Vagina (tissue), 2 donors: Measurements from ENCODE around the gene ERC2.

Source experiments
- POLR2A ChIP-seq, 2 donors: fragments of 450-650 bp; IDR thresholded peaks; one replicate each; pipeline ENCODE4 v1.6.1; 2017; ENCODE audit warnings: antibody characterized with exemption in 2 of 2, mild to moderate bottlenecking in 2 of 2, moderate library complexity in 2 of 2
- POLR2AphosphoS5 ChIP-seq, 2 donors: sonication (generic); formaldehyde crosslinking; IDR thresholded peaks; one replicate each; pipeline ENCODE4 v1.9.0; 2017; ENCODE audit warnings: antibody characterized with exemption in 2 of 2, mild to moderate bottlenecking in 2 of 2, low read depth in 1 of 2; ENCODE audit not compliant: insufficient read depth in 1 of 2
- TF ChIP-seq, protein P1 (sequence below), 3 experiments: fragments of 450-650 bp in 2 of 3; fragments of 200-600 bp in 1 of 3; sonication (generic) in 1 of 3; IDR thresholded peaks; one replicate each; pipeline ENCODE4 v1.5.1; 2017 to 2019; ENCODE audit warnings: antibody characterized with exemption in 3 of 3, mild to moderate bottlenecking in 2 of 3, moderate library complexity in 2 of 3

DNA sequence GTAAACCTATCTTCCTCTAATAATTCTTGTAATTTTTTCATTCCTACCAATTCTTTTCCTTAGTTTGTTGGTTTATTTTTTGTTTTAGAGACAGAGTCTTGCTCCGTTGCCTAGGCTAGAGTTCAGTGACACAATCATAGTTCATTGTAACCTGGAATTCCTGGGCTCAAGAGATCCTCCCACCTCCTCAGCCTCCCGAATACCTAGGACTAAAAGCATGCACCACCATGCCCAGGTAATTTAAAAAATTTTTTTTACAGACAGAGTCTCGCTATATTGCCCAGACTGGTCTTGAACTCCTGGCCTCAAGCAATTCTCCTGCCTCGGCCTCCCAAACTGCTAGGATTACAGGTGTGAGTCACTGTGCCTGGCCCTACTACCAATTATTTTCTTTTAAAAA is 220.2 kb downstream of the ERC2 start:
- TF ChIP-seq, protein P1, sequence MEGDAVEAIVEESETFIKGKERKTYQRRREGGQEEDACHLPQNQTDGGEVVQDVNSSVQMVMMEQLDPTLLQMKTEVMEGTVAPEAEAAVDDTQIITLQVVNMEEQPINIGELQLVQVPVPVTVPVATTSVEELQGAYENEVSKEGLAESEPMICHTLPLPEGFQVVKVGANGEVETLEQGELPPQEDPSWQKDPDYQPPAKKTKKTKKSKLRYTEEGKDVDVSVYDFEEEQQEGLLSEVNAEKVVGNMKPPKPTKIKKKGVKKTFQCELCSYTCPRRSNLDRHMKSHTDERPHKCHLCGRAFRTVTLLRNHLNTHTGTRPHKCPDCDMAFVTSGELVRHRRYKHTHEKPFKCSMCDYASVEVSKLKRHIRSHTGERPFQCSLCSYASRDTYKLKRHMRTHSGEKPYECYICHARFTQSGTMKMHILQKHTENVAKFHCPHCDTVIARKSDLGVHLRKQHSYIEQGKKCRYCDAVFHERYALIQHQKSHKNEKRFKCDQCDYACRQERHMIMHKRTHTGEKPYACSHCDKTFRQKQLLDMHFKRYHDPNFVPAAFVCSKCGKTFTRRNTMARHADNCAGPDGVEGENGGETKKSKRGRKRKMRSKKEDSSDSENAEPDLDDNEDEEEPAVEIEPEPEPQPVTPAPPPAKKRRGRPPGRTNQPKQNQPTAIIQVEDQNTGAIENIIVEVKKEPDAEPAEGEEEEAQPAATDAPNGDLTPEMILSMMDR (IDR thresholded peaks at IDR 0.05) = no peak
- TF ChIP-seq POLR2A (IDR thresholded peaks at IDR 0.05) (no peak), POLR2AphosphoS5 (IDR thresholded peaks at IDR 0.05; ENCODE audit: insufficient read depth in 1 of 2, low read depth in 1 of 2) (no peak)
